ENCODE measurements around the gene SP6. TPM values are rescaled to one million over a fixed set of nuclear protein-coding genes. Genes with fewer than 3 reads are reported as not detected.

Gene SP6
- total and polyA plus RNA-seq, 4 donors, result 0.03 to 0.09 (median 0.06) TPM

GRCh38 chr17:47822785-47823184 lies 28.2 kb downstream of the SP6 start:
- Histone ChIP-seq H3K9me3 (ENCODE audit: control insufficient read depth in 4 of 4, low read length in 3 of 4) (no peaks in the 10 kb centered on the region), H3K9ac (ENCODE audit: low read depth in 1 of 2, low read length in 2 of 2) (no peak overlapping the region), H3K4me1 (ENCODE audit: control insufficient read depth in 4 of 4, insufficient read depth in 4 of 4, low read length in 3 of 4) (peaks cover 0 to 19% (median 5%) of the 10 kb centered on the region in 4 donors), H3K27me3 (ENCODE audit: control insufficient read depth in 4 of 4, insufficient read depth in 4 of 4, low read length in 3 of 4) (no peaks in the 10 kb centered on the region), H3K4me3 (ENCODE audit: low read depth in 1 of 3, low read length in 3 of 3) (no peak overlapping the region), H3K27ac (ENCODE audit: low read depth in 1 of 2, low read length in 2 of 2) (no peak overlapping the region), H3K36me3 (ENCODE audit: control insufficient read depth in 4 of 4, insufficient read depth in 3 of 4, low read depth in 1 of 4, low read length in 3 of 4) (peaks cover 8 to 34% (median 25%) of the 10 kb centered on the region in 4 donors)
- DNase-seq (ENCODE audit: low spot score), result no peak
- 96% methylated on average over 4 of the region's 4 CpGs for WGBS
- TF ChIP-seq FOXA1 (IDR thresholded peaks at IDR 0.05), result no peak
- TF ChIP-seq HNF4G (IDR thresholded peaks at IDR 0.05), result no peak
- TF ChIP-seq FOXA2 (IDR thresholded peaks at IDR 0.05), result no peak
- TF ChIP-seq YY1 (IDR thresholded peaks at IDR 0.05), result no peak

- 12% methylated on average over 21 of the region's 21 CpGs for WGBS
- peak within 1 kb of the TSS in 1 of 2 donors; percentile 1 for H3K9ac ChIP-seq (ENCODE audit: low read depth in 1 of 2, low read length in 2 of 2)
- H3K4me1 ChIP-seq (ENCODE audit: control insufficient read depth in 4 of 4, insufficient read depth in 4 of 4, low read length in 3 of 4), result peaks cover 0 to 19% (median 5%) of the 10 kb centered on the region in 4 donors
- TF ChIP-seq ZBTB33 (IDR thresholded peaks at IDR 0.05), result no peak
- no peak for TF ChIP-seq HNF4A (conservative IDR thresholded peaks at IDR 0.05)
- no peak for TF ChIP-seq CTCF (IDR thresholded peaks at IDR 0.05; ENCODE audit: low read depth, low read length, missing input control)
- TF ChIP-seq GABPA (IDR thresholded peaks at IDR 0.05 in 1 of 2, conservative IDR thresholded peaks at IDR 0.05 in 1 of 2), result peak in 1 of 2 donors; percentile 43
- TF ChIP-seq SP1 (IDR thresholded peaks at IDR 0.05), result peak; percentile 7
- TF ChIP-seq EGR1 (IDR thresholded peaks at IDR 0.05; ENCODE audit: low read depth in 2 of 2), result no peak
- no peak for TF ChIP-seq RAD21 (IDR thresholded peaks at IDR 0.05)
- no peaks in the 10 kb centered on the region for H3K27me3 ChIP-seq (ENCODE audit: control insufficient read depth in 4 of 4, insufficient read depth in 4 of 4, low read length in 3 of 4)
- DNase-seq (ENCODE audit: low spot score), result peak; percentile 50
- no peak within 1 kb of the TSS for H3K27ac ChIP-seq (ENCODE audit: low read depth in 1 of 2, low read length in 2 of 2)
- H3K9me3 ChIP-seq (ENCODE audit: control insufficient read depth in 4 of 4, low read length in 3 of 4), result no peaks in the 10 kb centered on the region
- H3K4me3 ChIP-seq (ENCODE audit: low read depth in 1 of 3, low read length in 3 of 3), result peak within 1 kb of the TSS; percentile 44 to 48 (median 48)
- peaks cover 8 to 32% (median 19%) of the 10 kb centered on the region in 4 donors for H3K36me3 ChIP-seq (ENCODE audit: control insufficient read depth in 4 of 4, insufficient read depth in 3 of 4, low read depth in 1 of 4, low read length in 3 of 4)
These were observed 29.3 kb downstream of the SP6 start, which contains the start of gene OSBPL7 for GRCh38 chr17:47821424-47822391. Gene OSBPL7 (minus strand): TSS chr17:47821794. CDS start chr17:47820278, 1,516 bp downstream.

- H3K27ac ChIP-seq (ENCODE audit: low read depth in 1 of 2, low read length in 2 of 2), result no peak overlapping the region
- peaks cover 5 to 25% (median 13%) of the 10 kb centered on the region in 4 donors for H3K36me3 ChIP-seq (ENCODE audit: control insufficient read depth in 4 of 4, insufficient read depth in 3 of 4, low read depth in 1 of 4, low read length in 3 of 4)
- TF ChIP-seq JUND (IDR thresholded peaks at IDR 0.05) (no peak), GABPA (IDR thresholded peaks at IDR 0.05 in 1 of 2, conservative IDR thresholded peaks at IDR 0.05 in 1 of 2) (no peak), FOXA1 (IDR thresholded peaks at IDR 0.05) (no peak), RAD21 (IDR thresholded peaks at IDR 0.05) (no peak), HNF4G (IDR thresholded peaks at IDR 0.05) (no peak), HNF4A (conservative IDR thresholded peaks at IDR 0.05) (no peak), REST (IDR thresholded peaks at IDR 0.05) (no peak), TAF1 (conservative IDR thresholded peaks at IDR 0.05) (no peak), SP1 (IDR thresholded peaks at IDR 0.05) (no peak), MAX (IDR thresholded peaks at IDR 0.05) (no peak), EGR1 (IDR thresholded peaks at IDR 0.05; ENCODE audit: low read depth in 2 of 2) (no peak), RXRA (IDR thresholded peaks at IDR 0.05) (no peak)
- no peak overlapping the region for H3K9ac ChIP-seq (ENCODE audit: low read depth in 1 of 2, low read length in 2 of 2)
- H3K27me3 ChIP-seq (ENCODE audit: control insufficient read depth in 4 of 4, insufficient read depth in 4 of 4, low read length in 3 of 4), result no peaks in the 10 kb centered on the region
- H3K4me1 ChIP-seq (ENCODE audit: control insufficient read depth in 4 of 4, insufficient read depth in 4 of 4, low read length in 3 of 4), result peaks cover 0 to 19% (median 5%) of the 10 kb centered on the region in 4 donors
- H3K9me3 ChIP-seq (ENCODE audit: control insufficient read depth in 4 of 4, low read length in 3 of 4), result no peaks in the 10 kb centered on the region
- peak overlapping the region in 2 of 3 donors; percentile 48 for H3K4me3 ChIP-seq (ENCODE audit: low read depth in 1 of 3, low read length in 3 of 3)
- WGBS, result 7% methylated on average over 4 of the region's 4 CpGs
- no peak for DNase-seq (ENCODE audit: low spot score)
These were observed 29.9 kb downstream of the SP6 start for GRCh38 chr17:47821031-47821423.

Measured in liver (tissue), 9 donors.